Gastrocnemius medialis (tissue), 4 donors: ENCODE data around the gene REC114. TPM values are rescaled to one million over a fixed set of nuclear protein-coding genes. Genes with fewer than 3 reads are reported as not detected.

ENCODE experiments used
- ATAC-seq, 2 donors: fragments of 150-250 bp; one replicate each; pipeline ENCODE4 v1.9.1; 2016
- DNase-seq, 2 donors: peaks; one replicate each; pipeline ENCODE4 v3.0.0-alpha.2; 2019
- H3K27ac ChIP-seq, 4 donors: fragments of 200-600 bp; sonication (generic); 1 replicate in 1 of 4; 2 replicates in 3 of 4; pipeline ENCODE4 v1.5.1; 2016 to 2018; ENCODE audit warnings: mild to moderate bottlenecking in 2 of 4, moderate library complexity in 1 of 4
- H3K27me3 ChIP-seq, 3 donors: fragments of 200-600 bp; sonication (generic) in 2 of 3; 1 replicate in 1 of 3; 2 replicates in 2 of 3; pipeline versions ENCODE4 v1.5.1 to v1.6.0; 2016 to 2019; ENCODE audit warnings: mild to moderate bottlenecking in 1 of 3, moderate library complexity in 1 of 3
- H3K36me3 ChIP-seq, 2 donors: fragments of 200-600 bp; sonication (generic) in 1 of 2; one replicate each; pipeline ENCODE4 v1.5.1; 2017 to 2018
- H3K4me1 ChIP-seq, 2 donors: fragments of 200-600 bp; sonication (generic) in 1 of 2; one replicate each; pipeline ENCODE4 v1.5.1; 2016 to 2017; ENCODE audit warnings: mild to moderate bottlenecking in 2 of 2
- H3K4me3 ChIP-seq, 4 donors: fragments of 200-600 bp; sonication (generic) in 3 of 4; 1 replicate in 1 of 4; 2 replicates in 3 of 4; pipeline ENCODE4 v1.5.1; 2016 to 2019; ENCODE audit warnings: mild to moderate bottlenecking in 2 of 4
- H3K9me3 ChIP-seq, 3 donors: fragments of 200-600 bp; sonication (generic) in 2 of 3; 1 replicate in 1 of 3; 2 replicates in 2 of 3; pipeline ENCODE4 v1.5.1; 2016 to 2019
- POLR2A ChIP-seq, 2 donors: fragments of 450-650 bp; IDR thresholded peaks; one replicate each; pipeline ENCODE4 v1.6.1; 2017; ENCODE audit warnings: antibody characterized with exemption in 2 of 2, mild to moderate bottlenecking in 2 of 2, moderate library complexity in 2 of 2
- in situ Hi-C, 4 donors: fragments of 200-750 bp; cut with MboI; loops; one replicate each; pipeline versions ENCODE4 v1.15.0 to v1.8.0; 2017; ENCODE audit warnings: low sequenced_read_pairs in 4 of 4
- intact Hi-C: fragments of 100-400 bp; cut with DNase I; formaldehyde crosslinking; loops from one replicate; pipeline ENCODE4 v1.15.1; 2023; ENCODE audit warnings: low total_unique reads
- total RNA-seq, 4 donors: library from RNA; depleted of rRNA; stranded (reverse); fragments of >200 nt; gene quantifications; one replicate each; pipeline versions ENCODE4 v1.1.0 to v1.2.3, GENCODE V29; 2016
- TF ChIP-seq, protein P1 (sequence below), 5 experiments: fragments of 450-650 bp in 3 of 5; fragments of 200-600 bp in 2 of 5; sonication (generic) in 2 of 5; IDR thresholded peaks in 4 of 5; conservative IDR thresholded peaks in 1 of 5; 1 replicate in 4 of 5; 2 replicates in 1 of 5; pipeline ENCODE4 v1.5.1; 2016 to 2019; ENCODE audit warnings: antibody characterized with exemption in 5 of 5, mild to moderate bottlenecking in 3 of 5, moderate library complexity in 3 of 5

Gene REC114
- total RNA-seq, 4 donors from 2014 or later = not detected

DNA sequence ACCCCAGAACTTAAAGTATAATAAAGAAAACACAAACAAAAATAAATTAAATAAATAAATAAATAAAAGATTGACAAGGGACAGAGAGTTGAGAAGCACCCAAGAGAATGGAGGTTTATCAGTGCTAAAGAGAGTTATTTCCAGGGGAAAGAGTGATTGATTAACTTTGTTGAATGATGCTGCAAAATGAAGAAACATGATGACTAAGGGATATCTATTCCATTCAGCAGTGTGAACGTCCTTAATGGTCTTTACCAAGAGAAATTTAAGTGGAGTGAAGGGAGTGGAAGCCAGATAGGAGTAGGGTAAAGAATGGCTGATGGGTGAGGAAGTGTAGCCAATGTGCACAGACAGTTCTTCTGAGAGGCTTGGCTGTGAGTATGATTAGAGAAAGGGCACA is 11.1 kb downstream of the REC114 start:
- Histone ChIP-seq H3K4me3 (no peak overlapping the region), H3K36me3 (no peaks in the 10 kb centered on the region), H3K4me1 (no peaks in the 10 kb centered on the region), H3K27me3 (no peaks in the 10 kb centered on the region), H3K27ac (no peak overlapping the region), H3K9me3 (no peaks in the 10 kb centered on the region)
- TF ChIP-seq POLR2A (IDR thresholded peaks at IDR 0.05) = no peak
- TF ChIP-seq, protein P1, sequence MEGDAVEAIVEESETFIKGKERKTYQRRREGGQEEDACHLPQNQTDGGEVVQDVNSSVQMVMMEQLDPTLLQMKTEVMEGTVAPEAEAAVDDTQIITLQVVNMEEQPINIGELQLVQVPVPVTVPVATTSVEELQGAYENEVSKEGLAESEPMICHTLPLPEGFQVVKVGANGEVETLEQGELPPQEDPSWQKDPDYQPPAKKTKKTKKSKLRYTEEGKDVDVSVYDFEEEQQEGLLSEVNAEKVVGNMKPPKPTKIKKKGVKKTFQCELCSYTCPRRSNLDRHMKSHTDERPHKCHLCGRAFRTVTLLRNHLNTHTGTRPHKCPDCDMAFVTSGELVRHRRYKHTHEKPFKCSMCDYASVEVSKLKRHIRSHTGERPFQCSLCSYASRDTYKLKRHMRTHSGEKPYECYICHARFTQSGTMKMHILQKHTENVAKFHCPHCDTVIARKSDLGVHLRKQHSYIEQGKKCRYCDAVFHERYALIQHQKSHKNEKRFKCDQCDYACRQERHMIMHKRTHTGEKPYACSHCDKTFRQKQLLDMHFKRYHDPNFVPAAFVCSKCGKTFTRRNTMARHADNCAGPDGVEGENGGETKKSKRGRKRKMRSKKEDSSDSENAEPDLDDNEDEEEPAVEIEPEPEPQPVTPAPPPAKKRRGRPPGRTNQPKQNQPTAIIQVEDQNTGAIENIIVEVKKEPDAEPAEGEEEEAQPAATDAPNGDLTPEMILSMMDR (IDR thresholded peaks at IDR 0.05 in 4 of 5, conservative IDR thresholded peaks at IDR 0.05 in 1 of 5) = no peak
- intact Hi-C loops (no loop called here), in situ Hi-C loops (no loop called here)
- DNase-seq = no peak
- ATAC-seq = no peak

- no peak overlapping the region for H3K4me3 ChIP-seq
- H3K36me3 ChIP-seq = no peaks in the 10 kb centered on the region
- H3K27me3 ChIP-seq = no peaks in the 10 kb centered on the region
- H3K9me3 ChIP-seq = no peaks in the 10 kb centered on the region
- intact Hi-C loops = no loop called here
- no peaks in the 10 kb centered on the region for H3K4me1 ChIP-seq
- no peak overlapping the region for H3K27ac ChIP-seq
- in situ Hi-C loops = no loop called here
- TF ChIP-seq POLR2A (IDR thresholded peaks at IDR 0.05) = no peak
- TF ChIP-seq, protein P1 (IDR thresholded peaks at IDR 0.05 in 4 of 5, conservative IDR thresholded peaks at IDR 0.05 in 1 of 5) = no peak
- DNase-seq (no peak), ATAC-seq (no peak)
Observed at GRCh38 chr15:73455876-73456275, 12.9 kb downstream of the REC114 start.

DNA sequence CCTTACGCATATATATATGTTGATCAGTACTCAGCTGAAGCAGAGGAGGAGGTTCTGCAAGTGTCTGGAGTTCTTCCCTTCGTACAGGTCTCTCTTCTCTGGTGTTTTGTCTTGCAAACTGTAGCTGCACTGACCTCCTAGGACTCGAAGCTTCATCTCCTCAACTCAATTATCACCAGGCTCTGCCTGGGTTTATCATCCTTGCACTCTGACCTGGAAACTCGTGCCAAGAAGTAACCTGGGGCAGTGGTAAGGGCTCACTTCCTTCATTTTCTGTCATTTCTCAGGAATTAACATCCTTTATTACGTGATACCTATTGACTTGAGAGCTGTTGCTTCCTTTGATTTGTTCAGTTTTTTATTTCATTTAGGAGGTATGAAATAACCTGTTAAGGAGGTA is 14.4 kb downstream of the REC114 start:
- H3K27ac ChIP-seq = no peak overlapping the region
- DNase-seq = no peak
- ATAC-seq = no peak
- no peaks in the 10 kb centered on the region for H3K27me3 ChIP-seq
- H3K4me1 ChIP-seq = no peaks in the 10 kb centered on the region
- no peak overlapping the region for H3K4me3 ChIP-seq
- intact Hi-C loops (no loop called here), in situ Hi-C loops (no loop called here)
- H3K9me3 ChIP-seq = no peaks in the 10 kb centered on the region
- TF ChIP-seq POLR2A (IDR thresholded peaks at IDR 0.05) = no peak
- TF ChIP-seq, protein P1 (IDR thresholded peaks at IDR 0.05 in 4 of 5, conservative IDR thresholded peaks at IDR 0.05 in 1 of 5) = no peak
- H3K36me3 ChIP-seq = no peaks in the 10 kb centered on the region

DNA sequence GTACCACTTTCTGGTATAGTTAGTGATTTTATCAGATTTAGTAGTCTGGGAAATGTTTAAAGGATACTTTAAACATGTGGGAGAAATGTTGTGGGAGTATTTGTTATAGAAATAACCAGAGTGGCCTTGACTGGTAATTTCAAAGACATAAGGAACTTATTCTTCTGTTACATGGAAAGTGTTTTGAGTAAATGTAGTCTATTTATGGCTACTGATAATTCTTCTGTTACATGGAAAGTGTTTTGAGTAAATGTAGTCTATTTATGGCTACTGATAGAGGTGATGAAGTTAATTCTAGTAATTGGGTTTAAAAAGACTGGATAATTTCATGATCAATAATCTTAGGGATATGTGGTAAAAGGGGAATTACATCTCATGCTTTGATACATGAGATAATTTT is 17.7 kb downstream of the REC114 start:
- Histone ChIP-seq H3K4me3 (no peak overlapping the region), H3K4me1 (no peaks in the 10 kb centered on the region), H3K36me3 (no peaks in the 10 kb centered on the region), H3K27ac (no peak overlapping the region), H3K9me3 (no peaks in the 10 kb centered on the region), H3K27me3 (peaks cover 0 to 3% (median 0%) of the 10 kb centered on the region in 3 donors)
- TF ChIP-seq, protein P1 (IDR thresholded peaks at IDR 0.05 in 4 of 5, conservative IDR thresholded peaks at IDR 0.05 in 1 of 5) = no peak
- no peak for TF ChIP-seq POLR2A (IDR thresholded peaks at IDR 0.05)
- ATAC-seq (no peak), DNase-seq (no peak)
- in situ Hi-C loops = no loop called here
- intact Hi-C loops = no loop called here

GRCh38 chr15:73464602-73465001 is 21.6 kb downstream of the REC114 start:
- Histone ChIP-seq H3K4me3 (no peak overlapping the region), H3K4me1 (no peaks in the 10 kb centered on the region), H3K9me3 (no peaks in the 10 kb centered on the region), H3K27ac (no peak overlapping the region), H3K27me3 (peaks cover 0 to 3% (median 0%) of the 10 kb centered on the region in 3 donors), H3K36me3 (no peaks in the 10 kb centered on the region)
- no peak for TF ChIP-seq POLR2A (IDR thresholded peaks at IDR 0.05)
- TF ChIP-seq, protein P1 (IDR thresholded peaks at IDR 0.05 in 4 of 5, conservative IDR thresholded peaks at IDR 0.05 in 1 of 5) = no peak
- intact Hi-C loops (no loop called here), in situ Hi-C loops (no loop called here)
- ATAC-seq (no peak), DNase-seq (no peak)
